ENCODE data around the gene TAF15.

The TAF15 gene

DNA sequence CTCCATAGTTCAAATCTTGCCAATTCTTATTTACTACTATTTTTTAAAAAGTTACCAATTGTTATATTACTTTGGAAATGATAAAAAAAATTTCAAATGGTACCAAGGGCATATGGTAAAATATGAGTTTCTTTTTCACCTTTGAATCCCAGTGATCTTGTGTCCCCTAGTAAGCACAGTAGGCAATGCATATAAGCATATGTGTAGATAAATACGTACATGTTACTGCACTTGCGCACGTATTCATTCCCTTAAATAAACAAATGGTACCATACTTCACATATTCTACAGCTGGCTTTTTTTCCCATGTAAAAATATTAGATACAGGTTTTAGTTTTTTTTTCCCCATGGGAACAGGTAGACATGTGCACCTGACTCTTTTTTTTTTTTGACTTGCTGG, 31.8 kb downstream of the TAF15 start:
- no peak overlapping the region for H3K18ac ChIP-seq (ENCODE audit: low read length)
- WGBS (ENCODE audit: extremely low coverage, insufficient coverage, low lambda C conversion rate), result no CpG with 5 or more reads among the region's 3 CpGs
- DNase-seq, result no peak
- H4K8ac ChIP-seq (ENCODE audit: low read depth, low read length), result no peak overlapping the region
- H3K56ac ChIP-seq (ENCODE audit: low read length), result no peak overlapping the region
- H3K27ac ChIP-seq (ENCODE audit: low read depth, low read length), result no peak overlapping the region
- H3K79me1 ChIP-seq (ENCODE audit: low read length), result no peaks in the 10 kb centered on the region
- no peak overlapping the region for H2BK15ac ChIP-seq (replicated peaks; ENCODE audit: low read depth)
- H3K4me1 ChIP-seq (ENCODE audit: control insufficient read depth, low read depth, low read length), result no peaks in the 10 kb centered on the region
- no peak overlapping the region for H3K23ac ChIP-seq (ENCODE audit: low read length)
- no peak overlapping the region for H3K4ac ChIP-seq (ENCODE audit: low read depth, low read length)
- no peak overlapping the region for H2AK5ac ChIP-seq (ENCODE audit: low read length)
- peaks cover 9% of the 10 kb centered on the region for H3K36me3 ChIP-seq (ENCODE audit: control insufficient read depth, insufficient read depth, low read length)
- H3K27me3 ChIP-seq (ENCODE audit: insufficient read depth, low read length, poor library complexity), result no peaks in the 10 kb centered on the region
- H2BK5ac ChIP-seq (ENCODE audit: low read length), result no peak overlapping the region
- H3K4me3 ChIP-seq (ENCODE audit: low read length), result no peak overlapping the region
- no peak overlapping the region for H3K9ac ChIP-seq (ENCODE audit: low read length)
- no peak overlapping the region for H2BK120ac ChIP-seq (ENCODE audit: low read depth, low read length)
- no peak overlapping the region for H3K4me2 ChIP-seq (ENCODE audit: low read length)
- H4K5ac ChIP-seq (ENCODE audit: low read length), result no peak overlapping the region
- H3K79me2 ChIP-seq (ENCODE audit: control insufficient read depth, insufficient read depth, low read length), result no peaks in the 10 kb centered on the region

DNA sequence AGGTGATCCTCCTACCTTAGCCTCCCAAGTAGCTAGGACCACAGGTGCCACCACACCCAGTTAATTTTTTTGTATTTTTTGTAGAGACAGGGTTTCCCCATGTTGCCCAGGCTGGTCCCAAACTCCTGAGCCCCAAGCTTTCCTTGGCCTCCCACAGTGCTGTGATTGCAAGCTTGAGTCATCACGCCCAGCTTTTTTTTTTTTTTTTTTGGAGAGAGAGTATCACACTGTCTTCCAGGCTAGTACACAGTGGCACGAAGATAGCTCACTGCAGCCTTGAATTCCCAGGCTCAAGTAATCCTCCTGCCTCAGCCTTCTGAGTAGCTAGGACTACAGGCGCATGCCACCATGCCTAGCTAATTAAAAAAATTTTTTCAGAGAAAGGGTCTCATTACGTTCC, 32.2 kb downstream of the TAF15 start:
- H3K18ac ChIP-seq (ENCODE audit: low read length), result no peak overlapping the region
- no peak overlapping the region for H3K4me3 ChIP-seq (ENCODE audit: low read length)
- H3K4me1 ChIP-seq (ENCODE audit: control insufficient read depth, low read depth, low read length), result no peaks in the 10 kb centered on the region
- H4K8ac ChIP-seq (ENCODE audit: low read depth, low read length), result no peak overlapping the region
- no peak overlapping the region for H3K4ac ChIP-seq (ENCODE audit: low read depth, low read length)
- H2AK5ac ChIP-seq (ENCODE audit: low read length), result no peak overlapping the region
- H3K79me1 ChIP-seq (ENCODE audit: low read length), result no peaks in the 10 kb centered on the region
- no peak overlapping the region for H2BK5ac ChIP-seq (ENCODE audit: low read length)
- H3K36me3 ChIP-seq (ENCODE audit: control insufficient read depth, insufficient read depth, low read length), result peaks cover 9% of the 10 kb centered on the region
- H2BK120ac ChIP-seq (ENCODE audit: low read depth, low read length), result no peak overlapping the region
- no peaks in the 10 kb centered on the region for H3K27me3 ChIP-seq (ENCODE audit: insufficient read depth, low read length, poor library complexity)
- H2BK15ac ChIP-seq (replicated peaks; ENCODE audit: low read depth), result no peak overlapping the region
- no peak overlapping the region for H4K5ac ChIP-seq (ENCODE audit: low read length)
- H3K27ac ChIP-seq (ENCODE audit: low read depth, low read length), result no peak overlapping the region
- no peak overlapping the region for H3K23ac ChIP-seq (ENCODE audit: low read length)
- H3K56ac ChIP-seq (ENCODE audit: low read length), result no peak overlapping the region
- H3K4me2 ChIP-seq (ENCODE audit: low read length), result no peak overlapping the region
- WGBS (ENCODE audit: extremely low coverage, insufficient coverage, low lambda C conversion rate), result no CpG with 5 or more reads among the region's 4 CpGs
- DNase-seq, result no peak
- no peak overlapping the region for H3K9ac ChIP-seq (ENCODE audit: low read length)
- H3K79me2 ChIP-seq (ENCODE audit: control insufficient read depth, insufficient read depth, low read length), result no peaks in the 10 kb centered on the region

DNA sequence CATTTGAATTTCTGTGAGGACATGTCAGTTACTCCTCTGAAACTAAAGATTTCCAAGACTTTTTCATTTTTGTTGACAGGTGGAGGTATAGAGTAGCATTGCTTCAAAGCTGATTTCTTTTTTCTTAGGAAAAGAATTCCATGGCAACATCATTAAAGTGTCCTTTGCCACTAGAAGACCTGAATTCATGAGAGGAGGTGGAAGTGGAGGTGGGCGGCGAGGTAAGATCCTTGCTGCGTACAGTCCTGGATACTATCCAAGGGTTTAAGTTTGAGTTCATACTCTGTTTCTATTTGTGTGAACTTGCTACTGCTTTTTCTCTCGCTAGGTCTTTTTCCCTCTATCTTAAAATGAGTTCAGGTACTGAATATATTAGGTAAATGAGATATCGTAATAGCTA, 33.0 kb downstream of the TAF15 start:
- H3K27ac ChIP-seq (ENCODE audit: low read depth, low read length), result no peak overlapping the region
- no peak overlapping the region for H2BK5ac ChIP-seq (ENCODE audit: low read length)
- H2BK15ac ChIP-seq (replicated peaks; ENCODE audit: low read depth), result no peak overlapping the region
- no peak overlapping the region for H2AK5ac ChIP-seq (ENCODE audit: low read length)
- no peak overlapping the region for H4K5ac ChIP-seq (ENCODE audit: low read length)
- H3K56ac ChIP-seq (ENCODE audit: low read length), result no peak overlapping the region
- no peak overlapping the region for H3K4me2 ChIP-seq (ENCODE audit: low read length)
- H2BK120ac ChIP-seq (ENCODE audit: low read depth, low read length), result no peak overlapping the region
- no peak overlapping the region for H3K9ac ChIP-seq (ENCODE audit: low read length)
- H3K4me1 ChIP-seq (ENCODE audit: control insufficient read depth, low read depth, low read length), result no peaks in the 10 kb centered on the region
- H3K79me1 ChIP-seq (ENCODE audit: low read length), result no peaks in the 10 kb centered on the region
- no peaks in the 10 kb centered on the region for H3K79me2 ChIP-seq (ENCODE audit: control insufficient read depth, insufficient read depth, low read length)
- no peaks in the 10 kb centered on the region for H3K27me3 ChIP-seq (ENCODE audit: insufficient read depth, low read length, poor library complexity)
- no peak overlapping the region for H3K4me3 ChIP-seq (ENCODE audit: low read length)
- no peak overlapping the region for H3K23ac ChIP-seq (ENCODE audit: low read length)
- no peak for DNase-seq
- no peak overlapping the region for H3K18ac ChIP-seq (ENCODE audit: low read length)
- no CpG with 5 or more reads among the region's 5 CpGs for WGBS (ENCODE audit: extremely low coverage, insufficient coverage, low lambda C conversion rate)
- H4K8ac ChIP-seq (ENCODE audit: low read depth, low read length), result no peak overlapping the region
- H3K4ac ChIP-seq (ENCODE audit: low read depth, low read length), result no peak overlapping the region
- peaks cover 9% of the 10 kb centered on the region for H3K36me3 ChIP-seq (ENCODE audit: control insufficient read depth, insufficient read depth, low read length)

DNA sequence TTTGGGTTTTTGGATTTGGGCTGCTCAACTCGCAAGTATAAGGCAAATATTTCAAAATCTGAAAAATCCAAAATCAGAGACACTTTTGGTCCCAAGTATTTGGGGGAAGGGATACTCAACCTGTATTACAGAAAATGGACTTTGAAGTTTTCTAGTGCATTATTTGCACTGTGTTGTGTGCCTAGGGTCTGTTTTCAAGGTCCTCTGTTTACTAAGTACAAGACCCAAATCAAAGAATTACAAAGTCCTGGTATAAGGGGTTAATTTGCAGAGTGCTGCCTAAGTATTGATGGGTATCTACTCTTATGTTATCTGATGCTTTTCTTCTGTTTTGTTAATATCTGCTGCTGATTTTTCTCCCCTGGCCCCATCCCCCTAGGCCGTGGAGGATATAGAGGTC, 34.4 kb downstream of the TAF15 start:
- no CpG with 5 or more reads among the region's 2 CpGs for WGBS (ENCODE audit: extremely low coverage, insufficient coverage, low lambda C conversion rate)
- H3K27me3 ChIP-seq (ENCODE audit: insufficient read depth, low read length, poor library complexity), result no peaks in the 10 kb centered on the region
- H3K4me2 ChIP-seq (ENCODE audit: low read length), result no peak overlapping the region
- no peak overlapping the region for H2BK15ac ChIP-seq (replicated peaks; ENCODE audit: low read depth)
- H3K4me3 ChIP-seq (ENCODE audit: low read length), result no peak overlapping the region
- no peak overlapping the region for H4K8ac ChIP-seq (ENCODE audit: low read depth, low read length)
- H3K27ac ChIP-seq (ENCODE audit: low read depth, low read length), result no peak overlapping the region
- no peak overlapping the region for H2AK5ac ChIP-seq (ENCODE audit: low read length)
- H3K18ac ChIP-seq (ENCODE audit: low read length), result no peak overlapping the region
- H3K36me3 ChIP-seq (ENCODE audit: control insufficient read depth, insufficient read depth, low read length), result peaks cover 11% of the 10 kb centered on the region
- no peaks in the 10 kb centered on the region for H3K4me1 ChIP-seq (ENCODE audit: control insufficient read depth, low read depth, low read length)
- no peak overlapping the region for H3K9ac ChIP-seq (ENCODE audit: low read length)
- H2BK120ac ChIP-seq (ENCODE audit: low read depth, low read length), result no peak overlapping the region
- DNase-seq, result no peak
- no peaks in the 10 kb centered on the region for H3K79me1 ChIP-seq (ENCODE audit: low read length)
- no peak overlapping the region for H3K23ac ChIP-seq (ENCODE audit: low read length)
- H4K5ac ChIP-seq (ENCODE audit: low read length), result no peak overlapping the region
- H3K79me2 ChIP-seq (ENCODE audit: control insufficient read depth, insufficient read depth, low read length), result no peaks in the 10 kb centered on the region
- no peak overlapping the region for H3K56ac ChIP-seq (ENCODE audit: low read length)
- no peak overlapping the region for H2BK5ac ChIP-seq (ENCODE audit: low read length)
- H3K4ac ChIP-seq (ENCODE audit: low read depth, low read length), result no peak overlapping the region

DNA sequence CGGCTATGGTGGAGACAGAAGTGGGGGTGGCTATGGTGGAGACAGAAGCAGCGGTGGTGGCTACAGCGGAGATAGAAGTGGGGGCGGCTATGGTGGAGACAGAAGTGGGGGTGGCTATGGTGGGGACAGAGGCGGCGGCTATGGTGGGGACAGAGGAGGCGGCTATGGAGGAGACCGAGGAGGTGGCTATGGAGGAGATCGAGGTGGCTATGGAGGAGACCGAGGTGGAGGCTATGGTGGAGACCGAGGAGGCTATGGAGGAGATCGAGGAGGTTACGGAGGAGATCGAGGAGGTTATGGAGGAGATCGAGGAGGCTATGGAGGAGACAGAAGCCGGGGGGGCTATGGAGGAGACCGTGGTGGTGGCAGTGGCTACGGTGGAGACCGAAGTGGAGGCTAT, 35.3 kb downstream of the TAF15 start:
- 100% methylated on average over 4 of the region's 19 CpGs for WGBS (ENCODE audit: extremely low coverage, insufficient coverage, low lambda C conversion rate)
- Histone ChIP-seq H3K9ac (ENCODE audit: low read length) (no peak overlapping the region), H2AK5ac (ENCODE audit: low read length) (no peak overlapping the region), H3K79me2 (ENCODE audit: control insufficient read depth, insufficient read depth, low read length) (no peaks in the 10 kb centered on the region), H3K4ac (ENCODE audit: low read depth, low read length) (no peak overlapping the region), H3K79me1 (ENCODE audit: low read length) (no peaks in the 10 kb centered on the region), H3K23ac (ENCODE audit: low read length) (no peak overlapping the region), H3K36me3 (ENCODE audit: control insufficient read depth, insufficient read depth, low read length) (peaks cover 11% of the 10 kb centered on the region), H3K18ac (ENCODE audit: low read length) (no peak overlapping the region), H2BK15ac (replicated peaks; ENCODE audit: low read depth) (no peak overlapping the region), H3K4me1 (ENCODE audit: control insufficient read depth, low read depth, low read length) (no peaks in the 10 kb centered on the region), H3K4me2 (ENCODE audit: low read length) (no peak overlapping the region), H3K27me3 (ENCODE audit: insufficient read depth, low read length, poor library complexity) (no peaks in the 10 kb centered on the region), H4K5ac (ENCODE audit: low read length) (no peak overlapping the region), H3K56ac (ENCODE audit: low read length) (no peak overlapping the region), H2BK120ac (ENCODE audit: low read depth, low read length) (no peak overlapping the region), H4K8ac (ENCODE audit: low read depth, low read length) (no peak overlapping the region), H2BK5ac (ENCODE audit: low read length) (no peak overlapping the region), H3K4me3 (ENCODE audit: low read length) (no peak overlapping the region), H3K27ac (ENCODE audit: low read depth, low read length) (no peak overlapping the region)
- DNase-seq, result no peak

DNA sequence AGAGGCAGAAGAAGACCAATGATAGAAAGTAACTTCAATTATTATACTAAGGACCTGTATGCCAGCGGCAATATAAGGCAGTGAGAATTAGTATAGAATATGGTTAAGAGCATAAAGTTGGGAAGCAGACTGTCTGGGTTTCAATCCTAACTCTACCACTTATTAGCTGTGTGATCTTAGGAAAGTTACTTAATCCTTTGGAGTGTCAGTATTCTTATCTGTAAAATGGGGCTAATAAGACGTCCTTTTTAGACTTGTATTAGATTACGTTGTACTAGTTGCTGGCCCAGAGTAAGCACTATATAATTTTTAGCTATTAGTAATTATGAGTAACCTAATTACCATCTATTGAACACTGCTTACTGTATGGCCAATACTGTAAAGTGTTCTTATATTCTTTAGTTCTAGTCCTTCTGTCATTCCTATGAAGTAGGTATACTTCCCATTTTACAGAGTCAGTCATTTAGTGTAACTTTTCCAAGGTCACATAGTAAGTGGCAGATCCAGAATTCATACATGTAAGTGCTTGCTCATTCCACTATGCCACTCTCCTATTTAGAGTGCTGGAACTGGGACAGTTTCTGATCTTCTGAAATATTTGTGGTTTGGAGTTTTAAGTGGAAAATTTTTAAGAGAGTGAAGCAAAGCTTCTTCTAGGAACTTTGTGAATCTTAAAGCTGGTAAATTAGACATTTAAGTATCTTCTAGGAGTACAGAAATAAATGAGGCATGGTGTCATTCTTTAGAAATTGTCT, 36.9 kb downstream of the TAF15 start:
- no peak for DNase-seq
- peaks cover 11% of the 10 kb centered on the region for H3K36me3 ChIP-seq (ENCODE audit: control insufficient read depth, insufficient read depth, low read length)
- no peak overlapping the region for H3K27ac ChIP-seq (ENCODE audit: low read depth, low read length)
- no peak overlapping the region for H3K9ac ChIP-seq (ENCODE audit: low read length)
- H3K56ac ChIP-seq (ENCODE audit: low read length), result no peak overlapping the region
- no peak overlapping the region for H3K23ac ChIP-seq (ENCODE audit: low read length)
- no peaks in the 10 kb centered on the region for H3K79me2 ChIP-seq (ENCODE audit: control insufficient read depth, insufficient read depth, low read length)
- no CpG with 5 or more reads among the region's 3 CpGs for WGBS (ENCODE audit: extremely low coverage, insufficient coverage, low lambda C conversion rate)
- no peaks in the 10 kb centered on the region for H3K79me1 ChIP-seq (ENCODE audit: low read length)
- no peak overlapping the region for H4K5ac ChIP-seq (ENCODE audit: low read length)
- no peak overlapping the region for H3K4ac ChIP-seq (ENCODE audit: low read depth, low read length)
- H3K4me1 ChIP-seq (ENCODE audit: control insufficient read depth, low read depth, low read length), result no peaks in the 10 kb centered on the region
- H3K4me3 ChIP-seq (ENCODE audit: low read length), result no peak overlapping the region
- H4K8ac ChIP-seq (ENCODE audit: low read depth, low read length), result no peak overlapping the region
- H2AK5ac ChIP-seq (ENCODE audit: low read length), result no peak overlapping the region
- H2BK15ac ChIP-seq (replicated peaks; ENCODE audit: low read depth), result no peak overlapping the region
- no peaks in the 10 kb centered on the region for H3K27me3 ChIP-seq (ENCODE audit: insufficient read depth, low read length, poor library complexity)
- H3K4me2 ChIP-seq (ENCODE audit: low read length), result no peak overlapping the region
- H3K18ac ChIP-seq (ENCODE audit: low read length), result no peak overlapping the region
- H2BK120ac ChIP-seq (ENCODE audit: low read depth, low read length), result no peak overlapping the region
- H2BK5ac ChIP-seq (ENCODE audit: low read length), result no peak overlapping the region
